HG03159 (cell line): Measurements from ENCODE around the gene GTF3C1.
"Not testable (repeated sequence)": the region's sequence is repeated elsewhere in the genome, so short reads cannot be mapped to it uniquely, and the experiment has no call there.

ENCODE experiments used
- ATAC-seq: cut with Tn5 transposase; IDR thresholded peaks from one replicate; pipeline ENCODE4 v1.9.1; 2021; ENCODE audit warnings: mild to moderate bottlenecking, moderate library complexity; ENCODE audit not compliant: unreplicated experiment

Gene GTF3C1

DNA sequence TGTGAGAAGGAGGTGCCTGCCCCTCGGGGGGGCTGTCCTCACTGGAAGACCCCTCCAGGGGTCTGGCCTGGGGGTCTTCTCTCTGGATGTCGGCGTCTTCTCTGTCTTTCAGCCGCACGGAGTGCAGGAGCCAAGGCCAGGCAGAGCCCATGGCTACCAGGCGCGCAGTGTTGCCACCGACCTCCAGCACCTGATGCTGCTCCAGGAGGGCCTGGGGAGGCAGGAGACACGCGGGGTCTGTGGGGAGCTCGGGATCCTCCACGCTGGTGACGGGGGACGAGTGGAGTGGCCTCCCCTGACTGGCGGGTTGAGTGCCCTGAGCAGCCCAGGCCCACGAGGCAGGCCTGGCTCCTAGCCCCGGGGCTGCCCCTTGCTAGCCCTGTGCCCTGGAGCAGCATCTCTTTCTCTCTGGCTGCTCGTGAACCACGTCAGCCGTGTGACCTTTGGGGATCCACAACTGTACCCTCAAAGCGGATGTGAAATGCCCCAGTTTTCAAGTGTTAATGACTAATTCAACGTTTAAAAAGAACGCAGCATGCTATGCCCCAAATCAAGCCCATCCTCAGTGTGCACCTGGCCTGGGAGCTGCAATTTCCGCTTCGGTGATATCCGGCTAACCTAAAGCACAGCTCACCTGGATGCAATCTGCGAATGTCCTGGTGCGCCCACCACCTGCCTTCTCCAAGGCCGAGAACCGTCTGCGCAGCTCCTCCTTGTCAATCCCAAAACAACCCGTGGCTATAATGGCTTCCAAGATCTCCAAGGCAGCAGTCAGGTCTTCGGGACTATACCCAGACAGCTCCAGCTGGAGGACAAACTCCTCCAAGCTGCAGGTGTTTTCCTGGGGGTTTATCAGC is 84.9 kb downstream of the GTF3C1 start:
- ATAC-seq, result no peak

- ATAC-seq, result no peak
These were observed 85.7 kb downstream of the GTF3C1 start for GRCh38 chr16:27463741-27464591.

DNA sequence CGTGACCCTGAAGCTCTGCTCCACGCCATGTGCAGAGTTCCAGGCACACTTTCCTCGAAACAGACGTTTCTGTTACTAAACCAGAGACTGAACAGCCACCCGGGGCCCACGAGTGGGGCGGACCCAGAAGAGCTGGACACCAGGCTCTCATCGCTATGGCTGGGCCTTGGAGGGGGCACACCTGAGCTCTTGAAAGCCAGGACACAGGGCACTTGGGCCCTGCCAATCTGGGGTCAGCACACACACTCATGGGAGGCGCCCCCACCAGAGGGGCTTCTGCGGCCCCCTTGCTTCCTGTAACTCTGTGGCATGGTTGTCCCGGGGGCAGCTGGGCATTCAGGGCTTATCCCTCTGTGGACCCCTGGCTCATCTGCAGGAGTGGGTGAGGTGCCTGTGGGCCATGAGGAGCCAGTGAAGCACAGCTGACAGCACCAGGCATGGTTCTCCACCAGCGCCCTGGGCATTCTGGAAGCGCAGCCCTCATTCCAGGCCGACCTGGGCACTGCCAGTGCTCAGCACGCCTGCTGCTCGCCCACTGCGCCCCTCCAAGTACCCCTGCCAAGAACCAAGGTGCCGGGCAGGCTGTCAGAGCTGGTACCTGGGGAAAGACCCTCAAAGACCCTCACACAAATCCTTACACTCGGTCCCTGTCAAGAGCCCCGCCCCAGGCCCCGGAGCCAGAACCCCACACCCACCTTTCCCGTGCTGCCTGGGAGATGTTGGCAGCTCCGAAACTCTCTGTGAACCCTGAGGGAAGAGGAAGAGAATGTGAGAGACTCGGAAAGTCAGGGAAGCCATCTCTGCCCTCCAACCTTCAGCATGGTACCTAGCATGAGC is 86.6 kb downstream of the GTF3C1 start:
- ATAC-seq, result no peak

GRCh38 chr16:27462200-27462845 is 87.4 kb downstream of the GTF3C1 start:
- ATAC-seq, result no peak

GRCh38 chr16:27461483-27462171 is 88.1 kb downstream of the GTF3C1 start:
- ATAC-seq, result no peak

- no peak for ATAC-seq
These were observed 88.8 kb downstream of the GTF3C1 start for GRCh38 chr16:27460663-27461482.

DNA sequence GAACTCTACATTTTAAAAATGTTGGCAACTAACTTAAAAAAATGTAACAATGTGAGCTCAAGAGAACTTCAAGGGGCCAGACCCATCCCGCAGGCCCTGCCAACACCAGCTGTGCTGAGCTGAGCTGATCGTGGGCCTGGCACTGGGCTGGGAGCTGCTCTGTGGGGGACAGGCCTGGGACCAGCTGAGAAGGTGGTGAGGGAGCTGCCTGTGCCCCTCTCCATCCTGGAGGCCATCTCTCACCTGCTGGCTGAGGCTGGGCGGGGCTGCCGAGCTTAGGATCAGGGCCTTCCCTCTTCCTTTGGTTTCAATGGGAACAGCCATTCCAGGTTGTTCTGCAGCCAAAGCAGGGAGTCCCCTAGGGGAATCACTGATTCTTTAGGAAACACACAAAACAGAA is 89.5 kb downstream of the GTF3C1 start:
- no peak for ATAC-seq

DNA sequence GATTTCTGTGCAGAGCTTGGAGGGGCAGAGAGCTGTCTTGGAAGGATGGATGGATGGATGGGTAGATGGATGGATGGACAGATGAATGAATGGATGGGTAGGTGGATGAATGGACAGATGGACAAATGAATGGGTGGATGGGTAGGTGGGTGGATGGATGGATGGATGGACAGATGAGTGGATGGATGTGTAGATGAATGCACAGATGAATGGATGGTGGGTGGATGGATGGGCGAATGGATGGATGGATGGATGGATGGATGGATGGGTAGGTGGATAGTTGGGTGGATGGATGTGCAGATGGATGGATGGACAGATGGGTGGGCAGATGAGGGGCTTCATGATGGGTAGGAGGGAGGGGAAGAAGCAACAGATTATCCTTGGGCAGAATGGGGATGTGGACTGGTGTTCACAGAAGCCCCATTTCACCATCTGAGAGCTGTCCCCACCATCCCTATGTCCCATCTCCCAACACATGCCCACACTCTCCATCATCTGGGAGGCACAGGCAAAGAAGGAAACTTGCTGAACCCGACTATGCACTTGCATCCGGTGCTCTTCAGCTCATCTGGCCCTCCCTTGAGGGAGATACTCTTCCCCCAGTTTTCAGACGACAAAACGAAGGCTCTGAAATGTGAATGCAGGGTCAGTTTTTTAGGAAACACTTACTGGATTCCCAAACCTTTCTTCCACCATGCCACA is 90.6 kb downstream of the GTF3C1 start:
- no peak for ATAC-seq

DNA sequence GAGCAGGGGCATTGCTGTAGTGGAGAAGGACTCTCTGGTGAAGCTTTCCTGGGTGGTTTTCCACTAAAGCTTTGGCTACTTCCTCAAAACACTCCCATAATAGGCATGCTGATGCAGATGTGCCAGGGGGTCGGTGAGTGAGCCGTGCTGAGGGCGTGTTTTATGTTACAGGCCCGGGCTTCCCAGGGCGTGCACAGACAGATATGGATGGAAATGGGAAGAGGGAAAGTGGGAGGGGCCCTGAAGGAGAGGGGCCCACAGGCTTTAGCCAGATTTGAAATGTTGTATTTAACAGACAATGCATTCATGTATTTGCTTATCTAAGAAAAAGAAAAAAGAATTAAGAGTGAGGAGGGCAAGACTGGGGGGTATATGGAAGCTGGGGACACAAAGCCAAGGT is 91.5 kb downstream of the GTF3C1 start:
- ATAC-seq, result no peak

DNA sequence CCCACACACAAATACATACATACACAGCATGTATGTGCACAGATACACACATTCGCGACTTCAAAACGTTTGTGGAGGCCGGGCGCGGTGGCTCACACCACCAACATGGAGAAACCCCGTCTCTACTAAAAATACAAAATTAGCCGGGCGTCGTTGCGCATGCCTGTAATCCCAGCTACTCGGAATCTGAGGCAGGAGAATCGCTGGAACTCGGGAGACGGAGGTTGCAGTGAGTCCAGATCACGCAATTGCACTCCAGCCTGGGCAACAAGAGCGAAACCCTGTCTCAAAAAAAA is 92.2 kb downstream of the GTF3C1 start:
- ATAC-seq, result not testable (repeated sequence)

DNA sequence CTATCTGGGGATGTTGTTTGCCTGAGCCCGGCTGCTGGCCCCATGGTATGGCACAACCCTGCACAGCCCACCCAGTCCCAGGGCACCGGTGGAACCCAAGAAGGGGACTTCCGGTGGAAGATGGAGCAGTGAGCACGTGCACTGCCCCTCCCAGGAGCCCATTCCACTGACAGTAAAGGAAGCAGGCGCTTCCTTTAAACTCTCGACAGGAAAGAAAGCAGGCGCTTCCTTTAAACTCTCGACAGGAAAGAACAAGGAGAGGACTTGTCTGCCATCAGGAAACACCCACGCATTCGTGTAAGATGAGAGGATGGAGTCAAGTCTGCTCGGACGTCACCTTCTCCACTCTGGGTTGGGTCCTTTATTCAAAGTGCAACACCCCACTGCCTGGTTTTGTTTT is 94.0 kb downstream of the GTF3C1 start:
- ATAC-seq, result no peak

- ATAC-seq, result no peak
These were observed 96.3 kb downstream of the GTF3C1 start for GRCh38 chr16:27453494-27453825.

DNA sequence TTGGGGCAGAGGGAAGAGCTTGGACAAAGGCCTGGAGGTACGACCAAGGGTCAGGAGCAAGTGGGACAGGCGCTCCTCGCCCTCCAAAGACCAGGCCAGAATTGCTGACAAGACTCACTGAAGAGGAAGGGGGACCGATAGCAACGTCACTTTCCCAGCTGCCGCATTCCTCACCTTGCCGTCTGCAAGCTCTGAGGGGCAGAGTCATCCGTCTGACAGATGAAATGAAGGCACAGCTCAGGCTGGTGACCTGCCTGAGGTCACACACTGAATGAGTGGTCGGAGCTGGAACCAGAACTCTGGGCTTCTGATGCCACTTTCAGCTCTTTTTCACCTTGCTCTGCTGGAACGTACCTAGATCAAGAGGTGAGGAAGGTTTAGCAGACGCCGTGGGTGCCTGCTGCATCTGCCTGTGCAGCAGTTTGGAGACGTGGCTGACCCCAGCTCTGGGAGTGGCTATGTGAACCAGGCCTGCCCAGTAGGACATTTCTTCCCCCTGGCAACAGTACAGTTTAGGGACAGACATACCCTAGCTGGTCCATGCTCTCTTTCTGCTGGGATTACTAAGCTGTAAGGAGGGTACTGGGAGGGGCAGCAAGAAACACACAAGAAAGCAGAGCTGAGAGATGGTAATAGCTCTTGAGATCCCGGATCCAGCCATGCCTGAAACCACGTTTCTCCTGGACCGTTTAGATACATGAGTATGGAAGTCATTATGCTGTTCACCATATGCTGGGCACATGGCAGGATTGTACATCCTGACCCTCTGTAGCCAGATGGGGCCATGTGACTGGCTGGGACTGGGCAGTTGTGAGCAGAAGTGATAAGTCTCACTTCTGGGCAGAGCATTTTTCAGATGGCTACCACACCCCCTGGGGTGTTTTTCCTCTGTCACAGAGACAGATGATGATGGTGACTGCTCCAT is 96.9 kb downstream of the GTF3C1 start:
- ATAC-seq, result no peak

DNA sequence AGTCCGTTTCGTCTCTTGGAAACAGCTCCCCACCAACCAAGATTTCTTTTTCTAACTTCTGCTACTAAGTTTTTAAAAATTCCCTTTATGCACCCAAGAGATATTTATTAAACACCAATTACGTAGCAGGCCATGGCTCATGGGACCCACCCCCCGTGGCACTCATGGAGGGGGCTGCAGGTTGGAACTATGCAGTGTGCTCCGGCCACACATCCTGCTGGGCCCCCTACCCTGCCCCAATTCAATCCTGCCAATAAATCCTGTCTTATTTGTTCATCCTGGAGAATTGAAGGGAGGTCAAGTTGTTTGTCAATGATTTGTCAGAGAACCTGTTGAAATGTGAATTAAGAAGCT is 99.5 kb downstream of the GTF3C1 start:
- peak; percentile 19 for ATAC-seq

- ATAC-seq, result peak; percentile 51
These were observed 100.1 kb downstream of the GTF3C1 start for GRCh38 chr16:27449434-27450195.

DNA sequence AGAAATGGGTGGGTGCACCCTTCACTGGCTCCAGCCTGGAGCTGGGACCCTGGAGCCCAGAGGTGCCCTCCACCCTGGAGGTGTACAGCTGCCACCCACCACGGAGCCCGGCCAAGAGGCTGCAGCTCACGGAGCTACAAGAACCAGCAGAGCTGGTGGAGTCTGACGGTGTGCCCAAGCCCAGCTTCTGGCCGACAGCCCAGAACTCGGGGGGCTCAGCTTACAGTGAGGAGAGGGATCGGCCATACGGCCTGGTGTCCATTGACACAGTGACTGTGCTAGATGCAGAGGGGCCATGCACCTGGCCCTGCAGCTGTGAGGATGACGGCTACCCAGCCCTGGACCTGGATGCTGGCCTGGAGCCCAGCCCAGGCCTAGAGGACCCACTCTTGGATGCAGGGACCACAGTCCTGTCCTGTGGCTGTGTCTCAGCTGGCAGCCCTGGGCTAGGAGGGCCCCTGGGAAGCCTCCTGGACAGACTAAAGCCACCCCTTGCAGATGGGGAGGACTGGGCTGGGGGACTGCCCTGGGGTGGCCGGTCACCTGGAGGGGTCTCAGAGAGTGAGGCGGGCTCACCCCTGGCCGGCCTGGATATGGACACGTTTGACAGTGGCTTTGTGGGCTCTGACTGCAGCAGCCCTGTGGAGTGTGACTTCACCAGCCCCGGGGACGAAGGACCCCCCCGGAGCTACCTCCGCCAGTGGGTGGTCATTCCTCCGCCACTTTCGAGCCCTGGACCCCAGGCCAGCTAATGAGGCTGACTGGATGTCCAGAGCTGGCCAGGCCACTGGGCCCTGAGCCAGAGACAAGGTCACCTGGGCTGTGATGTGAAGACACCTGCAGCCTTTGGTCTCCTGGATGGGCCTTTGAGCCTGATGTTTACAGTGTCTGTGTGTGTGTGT is 100.9 kb downstream of the GTF3C1 start:
- no peak for ATAC-seq
